ENCODE measurements around the gene KDM6A. TPM values are rescaled to one million over a fixed set of nuclear protein-coding genes. Genes with fewer than 3 reads are reported as not detected.

KDM6A gene
- total and polyA plus RNA-seq, 2 experiments from 2014 or later = 52.6 to 80.7 TPM

GRCh38 chrX:45142185-45142584, 269.2 kb downstream of the KDM6A start:
- Histone ChIP-seq H3K27ac (no peak overlapping the region), H3K9me3 (ENCODE audit: low read depth) (no peaks in the 10 kb centered on the region), H3K4me3 (no peak overlapping the region), H3K36me3 (no peaks in the 10 kb centered on the region), H3K27me3 (no peaks in the 10 kb centered on the region), H3K4me1 (ENCODE audit: low read depth) (no peaks in the 10 kb centered on the region)
- TF ChIP-seq CTCF (IDR thresholded peaks at IDR 0.05; ENCODE audit: low read depth, low read length) = no peak
- no peak for DNase-seq (ENCODE audit: low read depth in 1 of 2, low spot score in 1 of 2)

- Histone ChIP-seq H3K27me3 (no peaks in the 10 kb centered on the region), H3K4me1 (ENCODE audit: low read depth) (no peaks in the 10 kb centered on the region), H3K36me3 (no peaks in the 10 kb centered on the region), H3K27ac (no peak overlapping the region), H3K4me3 (no peak overlapping the region), H3K9me3 (ENCODE audit: low read depth) (no peaks in the 10 kb centered on the region)
- no peak for DNase-seq (ENCODE audit: low read depth in 1 of 2, low spot score in 1 of 2)
- no peak for TF ChIP-seq CTCF (IDR thresholded peaks at IDR 0.05; ENCODE audit: low read depth, low read length)
Measured at GRCh38 chrX:45143455-45143854, 270.5 kb downstream of the KDM6A start.

- TF ChIP-seq CTCF (IDR thresholded peaks at IDR 0.05; ENCODE audit: low read depth, low read length) = no peak
- no peak for DNase-seq (ENCODE audit: low read depth in 1 of 2, low spot score in 1 of 2)
- Histone ChIP-seq H3K27ac (no peak overlapping the region), H3K4me3 (no peak overlapping the region), H3K4me1 (ENCODE audit: low read depth) (no peaks in the 10 kb centered on the region), H3K9me3 (ENCODE audit: low read depth) (no peaks in the 10 kb centered on the region), H3K36me3 (no peaks in the 10 kb centered on the region), H3K27me3 (no peaks in the 10 kb centered on the region)
Measured at GRCh38 chrX:45145492-45146215, 272.7 kb downstream of the KDM6A start.

GRCh38 chrX:45150821-45151220, 277.8 kb downstream of the KDM6A start:
- H3K36me3 ChIP-seq = no peaks in the 10 kb centered on the region
- H3K27ac ChIP-seq = no peak overlapping the region
- no peaks in the 10 kb centered on the region for H3K9me3 ChIP-seq (ENCODE audit: low read depth)
- no peak overlapping the region for H3K4me3 ChIP-seq
- TF ChIP-seq CTCF (IDR thresholded peaks at IDR 0.05; ENCODE audit: low read depth, low read length) = no peak
- no peaks in the 10 kb centered on the region for H3K4me1 ChIP-seq (ENCODE audit: low read depth)
- no peaks in the 10 kb centered on the region for H3K27me3 ChIP-seq
- DNase-seq (ENCODE audit: low read depth in 1 of 2, low spot score in 1 of 2) = no peak

- H3K9me3 ChIP-seq (ENCODE audit: low read depth) = no peaks in the 10 kb centered on the region
- DNase-seq (ENCODE audit: low read depth in 1 of 2, low spot score in 1 of 2) = no peak
- no peak for TF ChIP-seq CTCF (IDR thresholded peaks at IDR 0.05; ENCODE audit: low read depth, low read length)
- H3K36me3 ChIP-seq = no peaks in the 10 kb centered on the region
- H3K27me3 ChIP-seq = no peaks in the 10 kb centered on the region
- H3K4me3 ChIP-seq = no peak overlapping the region
- H3K4me1 ChIP-seq (ENCODE audit: low read depth) = no peaks in the 10 kb centered on the region
- no peak overlapping the region for H3K27ac ChIP-seq
Measured at GRCh38 chrX:45154033-45154360, 281.0 kb downstream of the KDM6A start.

All from cardiac muscle cell (in vitro differentiated cells and primary cell).